NCI-H524 (cell line): ENCODE data around the gene DIP2A.
"Not testable (repeated sequence)": the region's sequence is repeated elsewhere in the genome, so short reads cannot be mapped to it uniquely, and the experiment has no call there.

ENCODE experiments used
- DNase-seq, 2 experiments: peaks; one replicate each; lab custom pipeline; 2025; lab: John Stamatoyannopoulos, UW

DIP2A gene

GRCh38 chr21:46557469-46557868 is 98.8 kb downstream of the DIP2A start:
- no peak for DNase-seq

GRCh38 chr21:46557919-46558392 is 99.3 kb downstream of the DIP2A start:
- no peak for DNase-seq

GRCh38 chr21:46559291-46559983 is 100.7 kb downstream of the DIP2A start:
- DNase-seq = no peak

DNA sequence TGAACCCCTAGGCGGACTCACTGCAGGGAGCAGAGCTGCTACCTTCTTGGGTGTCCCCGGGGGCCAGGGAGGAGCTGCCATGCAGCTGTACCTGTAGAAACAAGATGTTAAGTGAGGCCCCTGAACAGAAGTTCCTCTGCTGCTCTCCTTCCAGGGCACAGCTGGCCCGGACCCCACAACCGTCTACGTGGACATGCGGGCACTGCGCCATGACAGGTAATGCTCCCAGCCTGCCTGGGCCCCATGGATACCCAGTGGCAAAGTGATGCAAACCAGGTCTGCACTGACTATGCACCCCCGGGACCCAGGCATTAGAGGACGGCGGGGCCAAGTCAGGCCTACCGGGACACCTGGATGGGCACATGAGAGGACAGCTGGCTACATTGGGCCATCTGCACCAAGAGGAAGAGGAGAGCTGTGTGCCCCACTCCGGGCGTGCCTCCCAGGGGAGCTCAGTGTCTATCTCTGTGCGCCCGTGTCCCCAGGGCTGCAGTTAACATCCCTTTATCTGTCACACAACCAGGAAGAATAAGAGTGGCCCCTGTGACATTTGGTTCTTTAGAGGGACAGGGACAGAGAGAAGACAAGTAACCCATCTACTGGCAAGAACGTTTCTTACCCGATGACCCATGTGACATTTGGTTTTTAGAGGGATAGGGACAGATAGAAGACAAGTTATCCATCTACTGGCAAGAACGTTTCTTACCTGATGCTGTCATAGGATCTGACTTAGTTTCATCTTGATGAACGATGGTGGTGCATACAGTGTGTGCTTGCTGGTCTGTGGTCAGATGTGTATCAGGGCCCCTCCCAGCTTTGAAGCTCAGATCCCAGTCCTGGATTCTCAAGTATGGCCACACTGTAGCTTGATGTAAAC is 102.1 kb downstream of the DIP2A start:
- no peak for DNase-seq

- DNase-seq = no peak
Observed at GRCh38 chr21:46561445-46562090, 102.9 kb downstream of the DIP2A start.

GRCh38 chr21:46562472-46562871 is 103.8 kb downstream of the DIP2A start:
- DNase-seq = no peak

DNA sequence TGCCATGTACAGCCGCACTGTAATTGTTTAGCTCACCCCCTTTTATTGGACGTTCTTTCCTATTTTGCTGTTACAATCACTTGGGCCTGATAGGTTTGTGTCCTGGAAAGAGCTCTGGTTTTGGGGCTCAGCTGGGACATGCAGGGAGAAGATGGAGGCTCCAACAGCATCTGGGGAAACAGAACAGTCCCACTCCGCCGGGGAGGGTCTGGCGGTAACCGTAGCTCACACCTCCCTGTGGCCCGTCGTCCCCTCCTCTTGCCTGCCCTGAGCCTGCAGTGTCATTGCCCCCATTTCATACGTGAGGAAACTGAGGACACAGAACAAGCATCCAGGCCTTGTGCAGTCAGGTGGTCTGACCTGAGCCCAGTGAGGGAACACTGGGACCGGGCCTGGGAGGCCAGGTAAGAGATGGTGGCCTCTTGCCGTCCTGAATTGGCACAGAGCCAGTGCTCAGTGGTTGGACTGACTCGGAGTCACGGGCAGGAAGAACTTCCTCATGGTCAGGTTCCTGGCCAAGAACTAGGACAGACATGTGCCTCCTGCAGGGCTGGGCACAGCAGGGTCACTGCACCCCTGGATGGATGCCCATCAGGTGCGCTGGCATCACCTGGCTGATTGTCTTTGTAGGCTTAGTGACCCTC is 104.4 kb downstream of the DIP2A start:
- peak in 1 of 2 experiments; percentile 5 for DNase-seq

DNA sequence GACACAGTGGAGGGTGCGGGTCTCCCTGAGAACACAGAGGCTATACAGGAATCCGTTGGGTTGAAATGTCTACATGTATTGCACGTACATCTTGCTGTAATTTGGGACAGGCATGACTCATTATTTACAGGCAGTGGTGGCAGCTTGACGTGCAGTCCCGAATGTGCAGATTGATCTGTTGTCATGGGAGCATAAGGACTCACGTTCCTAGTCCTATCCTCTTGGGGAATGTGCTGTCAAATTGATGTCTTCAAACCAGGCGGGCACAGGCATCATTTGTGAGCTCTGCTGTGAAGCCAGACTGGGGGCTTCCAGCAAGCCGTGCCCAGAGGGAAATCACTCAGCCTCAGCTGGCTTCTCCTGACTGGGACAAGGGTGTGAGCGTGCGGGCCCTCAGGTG is 105.7 kb downstream of the DIP2A start:
- DNase-seq = no peak

DNA sequence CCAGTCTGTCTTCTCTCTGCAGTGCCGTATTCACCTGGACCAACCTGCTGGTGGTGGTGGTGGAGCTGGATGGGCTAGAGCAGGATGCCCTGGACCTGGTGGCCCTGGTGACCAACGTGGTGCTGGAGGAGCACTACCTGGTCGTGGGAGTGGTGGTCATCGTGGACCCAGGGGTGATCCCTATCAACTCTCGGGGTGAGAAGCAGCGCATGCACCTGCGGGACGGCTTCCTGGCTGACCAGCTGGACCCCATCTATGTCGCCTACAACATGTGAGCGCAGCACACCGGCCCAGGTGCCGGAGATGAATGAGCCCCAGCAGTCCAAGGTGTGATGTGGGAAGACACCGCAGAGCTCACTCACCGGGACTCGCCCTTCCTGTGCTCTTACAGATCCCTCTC is 108.7 kb downstream of the DIP2A start:
- DNase-seq = no peak

GRCh38 chr21:46568562-46568961 is 109.9 kb downstream of the DIP2A start:
- no peak for DNase-seq

- no peak for DNase-seq
Observed at GRCh38 chr21:46569081-46569480, 110.4 kb downstream of the DIP2A start.

DNA sequence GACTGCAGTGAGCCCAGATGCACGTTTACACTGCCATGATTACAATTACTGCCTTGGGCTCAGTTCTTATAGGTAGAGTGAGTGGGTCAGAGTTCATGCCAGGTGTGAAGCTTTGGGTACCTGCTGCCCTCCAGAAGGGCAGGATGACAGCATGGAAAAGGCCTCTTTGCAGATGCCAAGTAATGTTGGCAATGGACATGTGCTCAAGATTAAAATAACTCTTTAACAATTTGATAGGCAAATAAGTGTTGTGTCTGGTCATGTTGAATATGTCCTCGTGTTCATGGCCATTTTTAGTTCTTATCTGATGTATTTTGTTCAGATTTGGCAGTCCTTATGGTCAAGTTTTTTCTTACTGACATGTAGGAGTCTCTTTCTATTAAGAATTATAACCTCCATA is 111.4 kb downstream of the DIP2A start:
- no peak for DNase-seq

DNA sequence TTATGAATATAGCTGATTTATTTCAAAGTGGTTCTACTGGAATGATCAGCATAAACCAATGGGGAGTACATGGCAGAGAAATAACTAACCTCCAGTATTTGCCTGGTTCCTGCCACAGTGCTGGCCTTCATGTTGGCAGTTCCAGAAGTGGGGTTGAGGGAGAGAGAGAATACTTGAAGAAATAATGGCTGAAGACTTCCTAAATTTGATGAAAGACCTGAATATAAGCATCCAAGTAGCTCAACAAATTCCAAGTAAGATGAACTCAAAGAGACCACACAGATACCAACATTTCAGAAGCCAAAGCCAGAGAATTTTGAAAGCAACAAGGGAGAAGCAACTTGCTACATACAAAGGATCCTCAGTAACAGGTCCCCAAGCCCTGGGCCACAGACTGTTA is 111.9 kb downstream of the DIP2A start:
- no peak for DNase-seq

GRCh38 chr21:46572850-46573249 is 114.2 kb downstream of the DIP2A start:
- no peak for DNase-seq

- DNase-seq = not testable (repeated sequence)
Observed at GRCh38 chr21:46577786-46578185, 119.1 kb downstream of the DIP2A start.

DNA sequence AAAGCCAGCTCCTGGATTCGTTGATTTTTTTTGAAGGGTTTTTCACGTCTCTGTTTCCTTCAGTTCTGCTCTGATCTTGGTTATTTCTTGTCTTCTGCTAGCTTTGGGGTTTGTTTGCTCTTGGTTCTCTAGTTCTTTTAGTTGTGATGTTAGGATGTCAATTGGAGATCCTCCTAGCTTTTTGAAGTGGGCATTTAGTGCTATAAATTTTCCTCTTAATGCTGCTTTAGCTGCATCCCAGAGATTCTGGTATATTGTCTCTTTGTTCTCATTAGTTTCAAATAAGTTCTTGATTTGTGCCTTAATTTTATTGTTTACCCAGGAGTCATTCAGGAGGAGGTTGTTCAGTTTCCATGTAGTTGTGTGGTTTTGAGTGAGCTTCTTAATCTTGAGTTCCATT is 120.7 kb downstream of the DIP2A start:
- DNase-seq = not testable (repeated sequence)

- DNase-seq = no peak
Observed at GRCh38 chr21:46581780-46582307, 123.2 kb downstream of the DIP2A start.

DNA sequence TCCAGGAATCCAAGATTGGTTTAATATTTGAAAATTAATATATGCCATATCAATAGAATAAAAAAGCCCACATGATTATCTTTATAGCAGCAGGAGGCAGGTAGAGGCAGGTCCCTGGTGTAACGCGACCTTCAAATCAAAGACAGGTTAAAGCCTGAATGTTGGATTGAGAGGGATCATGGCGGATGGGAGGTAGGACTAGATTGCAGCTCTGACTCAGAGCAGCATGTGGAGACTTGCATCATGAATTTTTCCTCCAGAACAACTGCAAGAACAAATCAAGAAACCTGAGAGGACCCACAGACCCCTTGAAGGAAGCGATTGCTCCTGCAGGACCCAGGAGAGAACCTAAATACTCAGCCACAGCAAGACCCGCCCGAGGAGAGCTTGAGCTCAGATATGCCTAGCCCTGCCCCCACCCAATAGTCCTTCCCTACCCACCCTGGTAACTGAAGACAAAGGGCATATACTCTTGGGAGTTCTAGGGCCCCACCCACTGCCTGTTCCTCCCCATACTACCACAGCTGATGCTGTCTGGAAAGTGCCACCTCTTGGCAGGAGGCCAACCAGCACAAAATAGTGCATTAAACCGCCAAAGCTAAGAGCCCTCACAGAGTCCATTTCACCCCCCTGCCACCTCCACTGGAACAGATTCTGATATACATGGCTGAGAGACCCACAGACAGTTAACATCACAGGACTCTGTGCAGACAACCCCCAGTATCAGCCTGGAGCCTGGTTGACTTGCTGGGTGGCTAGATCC is 126.7 kb downstream of the DIP2A start:
- DNase-seq = peak in 1 of 2 experiments; percentile 18

DNA sequence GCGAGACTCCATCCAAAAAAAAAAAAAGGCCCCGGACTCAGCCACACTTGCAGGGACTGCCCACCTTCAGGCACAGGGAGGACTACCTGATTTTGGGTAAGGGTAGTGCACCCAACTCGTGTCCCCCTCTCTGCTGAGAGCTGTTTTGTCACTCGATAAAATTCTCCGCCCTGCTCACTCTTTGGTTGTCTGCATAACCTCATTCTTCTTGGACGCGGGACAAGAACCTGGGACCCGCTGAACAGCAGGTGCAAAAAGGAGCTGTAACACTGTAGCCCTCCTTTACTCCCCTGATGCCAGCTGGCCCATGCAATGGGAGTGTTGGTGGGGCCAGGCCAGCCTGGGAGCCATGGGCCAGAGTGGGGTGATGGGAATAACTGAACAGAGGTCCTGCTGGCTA is 135.6 kb downstream of the DIP2A start:
- DNase-seq = no peak

GRCh38 chr21:46596201-46596600 is 137.5 kb downstream of the DIP2A start:
- DNase-seq = no peak

DNA sequence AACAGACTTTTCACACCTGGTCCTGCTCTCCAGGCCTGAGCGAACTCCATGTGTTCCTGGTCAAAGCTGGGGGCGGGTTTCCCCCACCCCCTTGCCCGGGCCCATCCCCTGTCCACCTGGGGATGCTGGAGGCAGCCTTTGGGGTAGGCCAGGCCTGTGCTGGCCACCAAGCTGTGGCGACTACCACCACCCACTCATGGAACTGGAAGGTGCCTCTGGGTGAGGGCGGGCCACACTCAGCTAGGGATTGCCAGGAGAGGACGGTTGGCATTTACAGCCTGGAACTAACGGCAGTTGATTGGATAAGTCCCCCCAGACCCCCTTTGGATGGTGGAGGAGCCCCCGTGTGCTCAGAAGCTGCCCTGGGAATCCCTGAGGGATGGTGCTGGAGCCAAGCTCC is 138.3 kb downstream of the DIP2A start:
- no peak for DNase-seq
